ENCODE results near the gene NRG3. TPM values are rescaled to one million over a fixed set of nuclear protein-coding genes. Genes with fewer than 3 reads are reported as not detected.

Gene NRG3
- total and polyA plus RNA-seq, 2 of the 4 experiments (the other 2 are of a cell fraction) = not detected

DNA sequence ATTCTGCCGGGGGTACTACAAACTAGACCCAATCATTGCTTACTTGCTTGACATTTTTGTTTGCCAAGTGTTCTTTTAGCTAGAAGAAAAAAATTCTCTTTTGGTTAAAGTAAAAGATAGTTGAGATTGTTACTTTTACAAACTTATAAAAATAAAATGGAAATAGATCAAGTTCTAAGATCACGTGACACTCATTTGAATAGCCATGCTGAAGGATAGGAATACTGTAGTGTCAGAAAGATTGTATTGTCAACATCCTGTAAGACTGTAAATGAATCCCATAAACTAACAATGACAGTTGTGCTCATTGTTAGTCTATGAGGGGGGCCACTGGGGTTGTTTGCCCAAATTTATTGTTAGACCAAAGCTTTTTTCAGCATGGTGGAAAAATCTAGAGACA, 10.5 kb downstream of the NRG3 start:
- no peak overlapping the region for H3K27ac ChIP-seq (ENCODE audit: insufficient read depth, low read length)
- H2BK20ac ChIP-seq (ENCODE audit: low read depth, low read length) = no peak overlapping the region
- no peaks in the 10 kb centered on the region for H3K36me3 ChIP-seq (ENCODE audit: control insufficient read depth, insufficient read depth, low read length)
- POLR2A ChIA-PET (ENCODE audit: unreplicated experiment) = no interaction called here
- H2AK9ac ChIP-seq (replicated peaks; ENCODE audit: low read depth, low read length, poor library complexity) = no peak overlapping the region
- no peak overlapping the region for H4K8ac ChIP-seq (ENCODE audit: low read depth in 2 of 2, low read length in 2 of 2)
- H3K4ac ChIP-seq (ENCODE audit: low read depth, low read length) = no peak overlapping the region
- H3K4me1 ChIP-seq (ENCODE audit: control insufficient read depth, insufficient read depth, low read length) = no peaks in the 10 kb centered on the region
- no peak overlapping the region for H3K4me2 ChIP-seq (ENCODE audit: low read depth, low read length)
- no peak overlapping the region for H2BK120ac ChIP-seq (ENCODE audit: low read depth, low read length)
- intact Hi-C loops (cut with micrococcal nuclease) = no loop called here
- H2AK5ac ChIP-seq (ENCODE audit: low read depth, low read length) = no peak overlapping the region
- H4K5ac ChIP-seq (ENCODE audit: low read depth, low read length) = no peak overlapping the region
- dilution Hi-C loops (cut with HindIII; ENCODE audit: low sequenced_read_pairs, unreplicated experiment) = no loop called here
- no peak overlapping the region for H3K14ac ChIP-seq (replicated peaks; ENCODE audit: low read depth, low read length)
- no peaks in the 10 kb centered on the region for H3K79me1 ChIP-seq (ENCODE audit: low read depth in 1 of 2, low read length in 2 of 2)
- H3K18ac ChIP-seq (ENCODE audit: low read depth, low read length) = no peak overlapping the region
- H4K91ac ChIP-seq (ENCODE audit: insufficient read depth, low read depth, low read length) = no peak overlapping the region
- no peak for TF ChIP-seq SMC3 (IDR thresholded peaks at IDR 0.05; ENCODE audit: low read depth, low read length)
- TF ChIP-seq, protein P1, sequence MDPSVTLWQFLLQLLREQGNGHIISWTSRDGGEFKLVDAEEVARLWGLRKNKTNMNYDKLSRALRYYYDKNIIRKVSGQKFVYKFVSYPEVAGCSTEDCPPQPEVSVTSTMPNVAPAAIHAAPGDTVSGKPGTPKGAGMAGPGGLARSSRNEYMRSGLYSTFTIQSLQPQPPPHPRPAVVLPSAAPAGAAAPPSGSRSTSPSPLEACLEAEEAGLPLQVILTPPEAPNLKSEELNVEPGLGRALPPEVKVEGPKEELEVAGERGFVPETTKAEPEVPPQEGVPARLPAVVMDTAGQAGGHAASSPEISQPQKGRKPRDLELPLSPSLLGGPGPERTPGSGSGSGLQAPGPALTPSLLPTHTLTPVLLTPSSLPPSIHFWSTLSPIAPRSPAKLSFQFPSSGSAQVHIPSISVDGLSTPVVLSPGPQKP (IDR thresholded peaks at IDR 0.05; ENCODE audit: borderline replicate concordance, low read depth, low read length) = no peak
- TF ChIP-seq CEBPB (IDR thresholded peaks at IDR 0.05; ENCODE audit: low read depth, low read length) = no peak
- no peak for TF ChIP-seq NFE2L2 (IDR thresholded peaks at IDR 0.05; ENCODE audit: low read depth, low read length)
- no peak for TF ChIP-seq MXI1 (IDR thresholded peaks at IDR 0.05; ENCODE audit: borderline replicate concordance, low read depth, low read length)
- TF ChIP-seq RAD21 (IDR thresholded peaks at IDR 0.05; ENCODE audit: low read length) = no peak
- no peak for TF ChIP-seq MAZ (IDR thresholded peaks at IDR 0.05; ENCODE audit: borderline replicate concordance, low read depth, low read length)
- TF ChIP-seq, protein P2, sequence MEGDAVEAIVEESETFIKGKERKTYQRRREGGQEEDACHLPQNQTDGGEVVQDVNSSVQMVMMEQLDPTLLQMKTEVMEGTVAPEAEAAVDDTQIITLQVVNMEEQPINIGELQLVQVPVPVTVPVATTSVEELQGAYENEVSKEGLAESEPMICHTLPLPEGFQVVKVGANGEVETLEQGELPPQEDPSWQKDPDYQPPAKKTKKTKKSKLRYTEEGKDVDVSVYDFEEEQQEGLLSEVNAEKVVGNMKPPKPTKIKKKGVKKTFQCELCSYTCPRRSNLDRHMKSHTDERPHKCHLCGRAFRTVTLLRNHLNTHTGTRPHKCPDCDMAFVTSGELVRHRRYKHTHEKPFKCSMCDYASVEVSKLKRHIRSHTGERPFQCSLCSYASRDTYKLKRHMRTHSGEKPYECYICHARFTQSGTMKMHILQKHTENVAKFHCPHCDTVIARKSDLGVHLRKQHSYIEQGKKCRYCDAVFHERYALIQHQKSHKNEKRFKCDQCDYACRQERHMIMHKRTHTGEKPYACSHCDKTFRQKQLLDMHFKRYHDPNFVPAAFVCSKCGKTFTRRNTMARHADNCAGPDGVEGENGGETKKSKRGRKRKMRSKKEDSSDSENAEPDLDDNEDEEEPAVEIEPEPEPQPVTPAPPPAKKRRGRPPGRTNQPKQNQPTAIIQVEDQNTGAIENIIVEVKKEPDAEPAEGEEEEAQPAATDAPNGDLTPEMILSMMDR (conservative IDR thresholded peaks at IDR 0.05; ENCODE audit: low read depth, low read length) = no peak
- no peak for TF ChIP-seq POLR2A (IDR thresholded peaks at IDR 0.05; ENCODE audit: low read depth, low read length)
- no peak for TF ChIP-seq CHD1 (IDR thresholded peaks at IDR 0.05; ENCODE audit: low read depth, low read length)
- TF ChIP-seq, protein P3, sequence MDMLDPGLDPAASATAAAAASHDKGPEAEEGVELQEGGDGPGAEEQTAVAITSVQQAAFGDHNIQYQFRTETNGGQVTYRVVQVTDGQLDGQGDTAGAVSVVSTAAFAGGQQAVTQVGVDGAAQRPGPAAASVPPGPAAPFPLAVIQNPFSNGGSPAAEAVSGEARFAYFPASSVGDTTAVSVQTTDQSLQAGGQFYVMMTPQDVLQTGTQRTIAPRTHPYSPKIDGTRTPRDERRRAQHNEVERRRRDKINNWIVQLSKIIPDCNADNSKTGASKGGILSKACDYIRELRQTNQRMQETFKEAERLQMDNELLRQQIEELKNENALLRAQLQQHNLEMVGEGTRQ (IDR thresholded peaks at IDR 0.05; ENCODE audit: low read depth, low read length) = no peak
- no peak for TF ChIP-seq FOS (IDR thresholded peaks at IDR 0.05; ENCODE audit: low read depth, low read length)
- TF ChIP-seq RFX5 (IDR thresholded peaks at IDR 0.05; ENCODE audit: low read depth, low read length) = no peak
- no peak for TF ChIP-seq BHLHE40 (IDR thresholded peaks at IDR 0.05; ENCODE audit: low read depth, low read length)
- no peak for TF ChIP-seq MAFK (IDR thresholded peaks at IDR 0.05; ENCODE audit: low read depth, low read length)
- TF ChIP-seq RCOR1 (IDR thresholded peaks at IDR 0.05; ENCODE audit: insufficient replicate concordance, low read length) = no peak
- H4K20me1 ChIP-seq (ENCODE audit: insufficient read depth, low read length) = no peaks in the 10 kb centered on the region
- no peak overlapping the region for H3K56ac ChIP-seq (ENCODE audit: extremely low read depth, insufficient read depth, low read length)
- no peak overlapping the region for H3K9ac ChIP-seq (ENCODE audit: low read depth, low read length)
- no peak overlapping the region for H3K23ac ChIP-seq (ENCODE audit: low read depth, low read length)
- no peak overlapping the region for H3K4me3 ChIP-seq (ENCODE audit: insufficient read depth, low read depth, low read length)
- WGBS, 2 experiments (ENCODE audit: extremely low coverage in 2 of 2, insufficient read length in 1 of 2) = no CpG with 5 or more reads among the region's 2 CpGs
- no peak for DNase-seq
- H3K27me3 ChIP-seq (ENCODE audit: control insufficient read depth, insufficient read depth, low read length) = no peaks in the 10 kb centered on the region
- ATAC-seq (ENCODE audit: low read depth) = no peak
- no peak overlapping the region for H2BK5ac ChIP-seq (ENCODE audit: low read depth, low read length, poor library complexity, severe bottlenecking)
- CTCF ChIA-PET = no interaction called here
- in situ Hi-C loops (cut with MboI; ENCODE audit: low sequenced_read_pairs) = no loop called here
- no peaks in the 10 kb centered on the region for H3K9me1 ChIP-seq (ENCODE audit: insufficient read depth, low read length)
- no peak overlapping the region for H2AFZ ChIP-seq (replicated peaks; ENCODE audit: low read length, poor library complexity)
- 0 out of 2 replicates have a peak, but pooled peaks cover 4% of the 10 kb centered on the region for H3K9me3 ChIP-seq (ENCODE audit: control insufficient read depth, insufficient read depth, low read length)
- BruUV-seq (replicated peaks) = no TSS peak
- no peak overlapping the region for H2BK15ac ChIP-seq (ENCODE audit: low read depth, low read length)

Data from IMR-90 (cell line).